GM19328 (cell line): ENCODE results near the gene XK.
"Not testable (repeated sequence)": the region's sequence is repeated elsewhere in the genome, so short reads cannot be mapped to it uniquely, and the experiment has no call there.

ENCODE experiments used
- ATAC-seq: cut with Tn5 transposase; IDR thresholded peaks from one replicate; pipeline ENCODE4 v1.9.1; 2021; ENCODE audit warnings: mild to moderate bottlenecking, moderate library complexity; ENCODE audit not compliant: unreplicated experiment

Gene XK

DNA sequence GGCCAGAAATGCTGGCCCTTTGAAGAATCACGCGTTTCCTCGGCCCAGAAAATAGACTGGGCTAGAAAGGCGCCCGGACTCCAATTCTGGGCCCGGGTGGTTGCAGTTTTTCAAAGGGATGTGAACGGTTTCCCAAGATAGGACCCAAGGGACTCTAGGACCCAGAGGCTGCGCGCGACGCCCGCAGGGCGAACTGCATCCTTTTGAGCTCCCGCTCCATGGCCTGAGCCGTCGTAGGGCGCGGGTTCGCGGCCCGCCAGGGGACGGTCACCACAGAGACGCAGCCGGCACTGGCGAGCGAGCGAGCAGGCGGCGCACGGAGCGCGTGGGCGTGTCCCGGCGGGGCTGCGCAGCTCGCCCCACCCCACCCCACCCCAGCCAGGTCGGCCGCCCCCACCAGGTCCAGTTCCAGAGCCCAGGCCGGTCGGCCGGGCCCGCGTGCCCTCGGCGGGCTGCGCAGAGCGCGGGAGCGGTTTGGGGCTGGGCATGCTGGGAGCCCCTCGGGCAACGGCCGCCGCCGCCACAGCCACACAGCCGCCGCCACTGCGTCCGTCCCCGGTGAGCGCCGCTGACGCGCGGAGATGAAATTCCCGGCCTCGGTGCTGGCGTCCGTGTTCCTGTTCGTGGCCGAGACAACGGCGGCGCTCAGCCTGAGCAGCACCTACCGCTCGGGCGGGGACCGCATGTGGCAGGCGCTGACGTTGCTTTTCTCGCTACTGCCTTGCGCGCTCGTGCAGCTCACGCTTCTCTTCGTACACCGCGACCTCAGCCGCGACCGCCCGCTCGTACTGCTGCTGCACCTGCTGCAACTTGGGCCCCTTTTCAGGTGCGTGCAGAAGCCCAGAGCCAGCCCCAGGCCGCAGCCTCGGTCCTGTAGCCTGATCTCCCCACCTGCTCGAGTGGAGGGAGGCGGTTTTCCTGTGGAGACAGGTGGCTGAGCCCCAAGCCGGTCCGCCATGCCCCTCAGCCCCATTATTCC is at the start of gene XK:
TSS of gene XK (plus strand) at position 411 of the 979 bp plus-strand sequence. CDS start at position 582, 171 bp downstream.
- ATAC-seq = peak; percentile 64

GRCh38 chrX:37638047-37638446 is 47.5 kb upstream of the XK start:
- no peak for ATAC-seq

DNA sequence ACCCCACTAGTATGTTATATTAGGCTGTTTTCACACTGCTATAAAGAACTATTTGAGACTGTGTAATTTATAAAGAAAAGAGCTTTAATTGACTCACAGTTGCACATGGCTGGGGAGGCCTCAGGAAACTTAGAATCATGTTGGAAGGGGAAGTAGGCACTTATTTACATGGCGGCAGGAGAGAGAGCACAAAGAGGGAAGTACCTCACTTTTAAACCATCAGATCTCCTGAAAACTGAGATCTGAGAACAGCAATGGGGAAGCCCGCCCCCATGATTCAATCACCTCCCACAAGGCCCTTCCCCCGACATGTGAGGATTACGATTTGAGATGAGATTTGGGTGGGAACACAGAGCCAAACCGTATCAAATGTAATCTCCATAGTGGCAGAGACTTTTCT is 45.4 kb upstream of the XK start:
- ATAC-seq = no peak

DNA sequence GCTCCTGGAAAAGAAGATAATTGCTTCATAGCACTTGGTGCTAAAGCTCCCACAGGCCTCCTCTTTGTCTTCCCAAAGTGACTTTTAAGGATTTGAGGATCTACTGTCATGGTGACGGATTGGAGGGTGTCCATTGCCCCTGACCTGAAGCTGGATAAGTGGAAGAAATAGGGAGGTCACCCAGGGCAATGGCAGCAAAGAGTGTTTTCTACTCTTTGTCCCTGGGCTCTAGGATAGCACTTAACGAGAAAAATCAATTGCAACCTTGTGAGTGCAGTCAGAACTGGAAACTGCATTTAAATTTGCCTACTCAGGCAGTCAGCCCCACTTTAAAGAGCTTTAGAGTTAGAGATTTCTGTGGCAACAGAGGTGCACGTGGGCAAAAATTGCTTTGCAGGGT is 43.7 kb upstream of the XK start:
- no peak for ATAC-seq

DNA sequence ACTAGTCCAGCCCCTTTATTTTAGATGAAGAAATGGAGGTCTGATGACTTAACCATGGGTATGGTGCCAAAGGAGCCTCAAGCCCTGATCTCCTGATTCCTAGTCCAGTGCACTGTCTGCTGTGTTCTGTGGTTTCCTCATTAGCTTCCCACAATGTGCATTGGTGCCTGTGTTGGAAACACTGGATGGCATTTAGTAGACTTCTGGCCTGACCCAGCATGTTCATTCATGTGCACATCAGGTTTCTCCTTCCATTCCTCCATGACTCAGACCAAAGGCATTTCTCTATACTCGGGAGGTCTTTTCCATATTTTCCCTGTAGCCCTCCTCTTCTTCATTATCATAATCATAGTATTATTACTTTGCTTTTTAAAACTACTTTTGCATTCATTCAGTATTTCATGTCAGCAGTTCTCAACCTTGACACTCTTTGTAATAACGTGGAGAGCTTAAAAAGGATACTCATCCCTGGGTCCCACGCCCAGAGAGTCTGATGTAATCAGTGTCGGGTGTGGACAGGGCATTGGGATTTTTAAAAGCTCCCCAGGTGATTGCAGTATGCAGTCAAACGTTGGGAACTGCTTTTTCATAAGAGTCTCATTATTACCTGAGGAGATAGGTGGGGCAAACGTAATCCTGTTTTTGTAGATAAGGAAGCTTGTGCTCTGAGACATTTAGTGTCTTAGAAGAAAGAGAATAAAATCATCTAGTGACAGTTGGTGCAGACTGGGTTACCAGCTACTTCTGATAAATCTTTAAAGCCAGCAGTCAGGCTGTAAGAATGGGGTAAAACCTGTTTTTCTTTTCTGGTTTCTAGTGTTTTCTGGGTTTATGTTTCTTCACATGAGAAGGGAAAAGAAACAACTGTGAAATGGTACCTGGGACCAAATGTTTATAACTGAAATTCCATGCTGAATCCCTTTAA is 40.9 kb upstream of the XK start:
- no peak for ATAC-seq

- no peak for ATAC-seq
Observed at GRCh38 chrX:37646254-37646653, 39.3 kb upstream of the XK start.

GRCh38 chrX:37650879-37651278 is 34.7 kb upstream of the XK start:
- ATAC-seq = not testable (repeated sequence)

GRCh38 chrX:37651921-37652452 is 33.6 kb upstream of the XK start:
- ATAC-seq = no peak

DNA sequence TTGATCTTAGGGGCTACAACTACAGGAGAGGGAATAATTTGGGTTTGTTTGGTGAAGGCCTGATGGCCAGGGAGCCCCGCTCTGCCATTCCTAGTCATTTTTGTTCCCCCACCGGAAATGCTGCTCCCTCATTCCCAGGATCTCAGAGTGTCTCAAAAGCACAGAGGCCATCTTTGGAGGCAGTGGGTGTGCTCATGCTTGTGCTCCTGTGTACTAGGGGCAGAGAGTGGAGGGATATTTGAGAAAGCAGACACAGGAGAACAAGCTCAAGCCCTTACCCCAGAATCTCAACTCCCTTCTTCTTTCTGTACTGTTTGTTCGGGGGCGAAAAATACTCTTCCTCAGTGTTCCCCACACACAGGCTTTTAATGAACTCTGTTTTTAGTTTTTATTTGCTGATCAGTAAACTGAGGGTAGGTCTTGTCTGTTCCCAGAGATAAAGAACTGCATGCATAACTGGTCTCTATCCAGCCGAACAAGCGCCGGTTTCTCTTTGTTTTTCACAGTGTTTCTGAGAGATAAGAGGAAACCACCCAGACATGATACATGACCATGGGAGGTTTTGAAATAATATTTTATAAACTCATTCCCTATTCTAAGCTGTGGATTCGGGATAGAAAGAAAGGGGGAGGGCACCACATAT is 32.9 kb upstream of the XK start:
- no peak for ATAC-seq

- no peak for ATAC-seq
Observed at GRCh38 chrX:37653397-37654085, 32.0 kb upstream of the XK start.

DNA sequence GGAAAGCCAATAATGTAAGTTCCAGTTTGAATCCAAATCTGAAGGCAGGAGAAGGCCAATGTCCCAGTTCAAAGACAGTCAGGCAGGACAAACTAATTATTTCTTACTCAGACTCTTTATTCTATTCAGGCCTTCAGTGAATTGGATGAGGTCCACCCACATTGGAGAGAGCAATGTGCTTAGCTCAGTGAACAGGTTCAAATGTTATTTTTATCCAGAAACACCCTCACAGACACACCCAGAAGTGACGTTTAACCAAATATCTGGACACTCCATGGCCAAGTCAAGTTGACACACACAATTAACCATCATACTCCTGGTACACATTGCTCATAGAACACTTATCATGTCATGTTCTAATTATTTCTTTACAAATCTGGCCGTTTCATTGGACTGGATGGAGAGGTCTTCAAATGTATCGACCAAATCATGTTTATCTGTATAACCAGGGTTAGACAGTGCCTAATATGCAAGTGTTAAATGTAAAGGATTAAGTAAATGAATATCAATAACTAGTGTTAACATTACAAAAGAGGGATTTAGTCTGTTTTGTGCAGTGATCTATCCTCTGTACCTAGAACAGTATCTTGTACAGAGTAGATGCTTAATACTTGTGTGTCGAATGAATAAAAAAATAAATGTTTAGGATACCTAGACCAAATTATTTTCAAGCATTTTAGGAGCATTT is 27.1 kb upstream of the XK start:
- ATAC-seq = no peak

DNA sequence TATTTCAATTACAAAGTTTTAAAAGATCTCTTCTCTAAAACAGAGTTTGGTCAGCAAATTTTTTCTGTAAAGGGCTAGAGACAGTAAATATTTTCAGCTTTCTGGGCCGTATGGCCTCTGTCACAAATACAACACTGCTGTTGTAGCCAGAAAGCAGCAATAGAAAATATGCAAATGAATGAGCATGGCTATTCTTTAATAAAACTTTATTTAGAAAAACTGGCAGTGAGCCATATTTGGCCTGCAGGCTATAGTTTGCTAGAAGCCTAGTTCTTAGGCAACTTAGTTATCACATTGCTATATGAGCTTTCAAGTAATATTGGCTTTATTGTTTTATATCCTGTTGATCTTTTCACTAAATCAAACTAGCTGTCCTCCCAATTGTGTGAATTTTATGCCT is 26.5 kb upstream of the XK start:
- ATAC-seq = no peak

- no peak for ATAC-seq
Observed at GRCh38 chrX:37662181-37662580, 23.4 kb upstream of the XK start.

DNA sequence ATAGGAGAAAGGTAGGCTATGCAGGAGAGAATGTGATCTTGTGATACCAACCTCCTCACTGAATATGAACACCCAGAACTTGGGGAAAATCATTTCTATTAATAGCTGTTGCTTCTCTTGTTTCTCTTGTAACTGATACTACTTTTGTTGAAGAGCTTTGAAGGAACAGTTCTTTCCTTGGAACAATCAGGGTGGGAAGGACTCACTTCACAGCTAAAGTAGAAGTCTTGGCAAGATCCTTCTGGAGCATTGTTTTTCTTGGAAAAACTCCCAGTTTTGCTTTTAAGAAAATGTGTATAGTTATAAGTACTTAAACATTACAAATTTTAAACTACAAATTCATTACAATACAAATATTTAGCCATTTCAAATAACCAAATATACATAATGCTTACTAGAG is 19.1 kb upstream of the XK start:
- ATAC-seq = no peak

DNA sequence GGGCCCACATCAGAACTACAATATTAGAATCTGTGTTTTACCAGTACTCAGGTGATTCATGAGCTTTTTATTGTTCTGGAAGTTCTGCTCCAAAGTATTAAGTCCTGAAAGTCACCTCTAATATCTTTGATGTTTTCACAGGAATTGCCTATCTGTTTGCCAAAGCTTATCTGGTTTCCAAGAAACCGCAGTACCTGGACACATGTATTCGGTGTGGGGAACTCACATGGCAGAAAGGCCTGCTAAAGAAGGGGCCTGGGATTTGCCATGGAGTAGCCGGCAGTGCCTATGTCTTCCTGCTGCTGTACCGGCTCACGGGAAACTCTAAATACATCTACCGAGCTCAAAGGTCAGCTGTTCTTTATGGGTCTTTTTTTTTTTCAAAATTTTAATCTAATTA is 18.4 kb upstream of the XK start:
- no peak for ATAC-seq

GRCh38 chrX:37672563-37672962 is 13.0 kb upstream of the XK start:
- ATAC-seq = no peak

GRCh38 chrX:37676811-37677210 is 8.8 kb upstream of the XK start:
- ATAC-seq = no peak

DNA sequence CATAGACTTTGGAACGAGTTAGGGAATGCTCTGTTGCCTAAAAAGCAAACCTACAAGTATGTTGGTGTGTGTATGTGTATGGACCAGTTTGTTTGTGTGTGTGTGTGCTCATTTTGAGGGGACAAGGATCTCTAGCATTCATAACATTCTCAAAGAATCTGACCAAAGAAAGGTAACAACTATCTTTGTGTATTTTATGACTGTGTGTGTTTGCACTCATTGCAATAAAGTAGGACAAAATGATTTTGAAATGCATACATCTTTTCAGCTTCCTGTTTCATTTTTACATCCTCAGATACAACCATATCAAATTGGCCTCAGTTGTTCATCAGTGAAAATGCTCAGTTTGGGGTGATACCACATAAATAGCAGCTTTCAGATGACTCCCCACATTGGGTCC is 8.3 kb upstream of the XK start:
- ATAC-seq = no peak

- ATAC-seq = no peak
Observed at GRCh38 chrX:37677765-37678164, 7.8 kb upstream of the XK start.

DNA sequence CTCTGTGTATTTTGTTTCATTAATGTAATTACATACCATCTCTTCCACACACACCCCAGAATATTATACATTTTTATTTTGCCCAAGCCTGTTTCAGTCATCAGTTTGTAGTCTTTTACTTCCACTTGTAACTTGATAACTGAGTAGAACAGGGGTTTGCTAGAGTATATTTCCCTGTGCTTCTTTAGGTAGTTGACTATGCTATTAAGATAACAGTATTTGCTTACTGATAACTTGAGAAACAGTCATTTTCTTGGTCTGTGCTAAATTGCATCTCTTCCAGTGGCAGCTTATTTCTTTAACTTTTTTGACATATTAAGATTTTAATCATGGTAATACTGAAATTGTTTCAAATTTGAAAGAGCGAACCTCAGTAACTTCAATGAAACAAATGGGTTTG is 7.0 kb upstream of the XK start:
- ATAC-seq = no peak
